GM18907 (cell line): ENCODE measurements around the gene NLRP6.
"Not testable (repeated sequence)": the region's sequence is repeated elsewhere in the genome, so short reads cannot be mapped to it uniquely, and the experiment has no call there.

ENCODE experiments used
- ATAC-seq: cut with Tn5 transposase; IDR thresholded peaks from one replicate; pipeline ENCODE4 v1.9.1; 2021; ENCODE audit warnings: mild to moderate bottlenecking, moderate library complexity; ENCODE audit not compliant: unreplicated experiment

NLRP6 gene

DNA sequence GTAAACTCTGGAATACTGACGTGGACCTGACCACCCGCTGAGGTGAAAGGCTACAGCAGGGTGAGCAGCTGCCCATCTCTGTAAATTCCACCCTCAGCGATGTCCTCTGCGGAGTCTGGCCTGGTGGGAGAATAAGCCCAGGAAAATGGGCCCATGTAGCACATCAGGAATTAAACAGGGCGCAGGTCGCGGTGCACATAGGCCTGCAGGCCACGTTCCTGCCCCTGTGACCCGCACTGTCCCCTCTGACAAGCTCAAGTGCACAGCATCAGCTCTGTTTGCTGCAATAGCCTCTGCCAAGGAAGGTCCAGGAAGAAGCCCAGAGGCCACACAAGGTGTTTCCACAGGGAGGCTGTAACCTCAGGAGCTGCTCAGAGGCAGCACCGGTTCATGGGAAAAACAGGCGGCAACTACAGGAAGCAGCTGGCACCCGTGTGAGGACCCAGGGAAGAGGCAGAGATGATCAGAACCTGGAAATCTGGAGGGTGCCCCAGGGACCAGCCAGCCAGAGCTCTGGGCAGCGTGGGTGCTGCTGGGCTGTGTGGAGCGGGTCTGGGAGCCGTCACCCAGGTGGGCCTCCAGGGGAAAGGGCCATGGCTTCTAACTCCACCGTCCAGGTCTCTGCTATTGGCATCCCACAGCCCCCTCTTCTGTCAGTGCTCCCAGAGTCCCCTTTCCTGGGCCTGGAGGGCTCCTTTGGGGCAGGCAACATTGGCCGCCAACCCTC, 28.6 kb downstream of the NLRP6 start:
- ATAC-seq: no peak

DNA sequence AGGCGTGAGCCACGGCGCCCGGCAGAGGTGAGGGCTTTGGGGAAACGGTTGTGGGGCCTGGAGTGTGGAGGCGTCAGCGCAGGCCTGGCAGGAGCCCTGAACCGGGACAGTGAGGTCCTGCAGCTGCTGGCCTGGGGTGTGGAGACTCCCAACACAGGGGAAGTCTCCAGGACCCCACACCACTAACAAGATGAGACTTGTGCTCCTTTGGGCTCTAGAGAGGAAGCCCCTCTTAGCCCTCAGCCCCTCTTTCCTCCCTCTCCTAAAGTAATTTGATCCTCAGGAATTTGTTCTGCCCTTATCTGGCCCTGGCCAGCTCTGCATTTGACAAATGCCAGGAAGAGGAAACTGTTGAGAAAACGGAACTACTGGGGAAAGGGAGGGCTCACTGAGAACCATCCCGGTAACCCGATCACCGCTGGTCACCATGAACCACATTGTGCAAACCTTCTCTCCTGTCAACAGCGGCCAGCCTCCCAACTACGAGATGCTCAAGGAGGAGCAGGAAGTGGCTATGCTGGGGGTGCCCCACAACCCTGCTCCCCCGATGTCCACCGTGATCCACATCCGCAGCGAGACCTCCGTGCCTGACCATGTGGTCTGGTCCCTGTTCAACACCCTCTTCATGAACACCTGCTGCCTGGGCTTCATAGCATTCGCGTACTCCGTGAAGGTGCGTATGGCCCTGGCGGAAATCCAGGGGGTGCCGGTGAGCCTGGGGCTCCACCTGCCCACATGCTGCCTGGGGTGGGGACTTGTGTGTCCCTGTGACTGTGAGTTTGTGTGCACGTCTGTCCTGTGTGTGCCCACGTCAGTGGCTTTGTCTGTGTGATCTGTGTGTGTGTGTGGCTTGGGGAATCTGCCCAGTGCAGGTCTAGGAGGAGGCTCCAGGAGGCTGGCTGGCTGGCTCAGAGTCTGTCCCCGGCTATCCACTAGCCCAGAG, 29.8 kb downstream of the NLRP6 start, which contains the start of gene IFITM2:
IFITM2 (plus strand) TSS at position 51 of the 943 bp plus-strand sequence; CDS start at position 428, 377 bp downstream.
- ATAC-seq: not testable (repeated sequence)

DNA sequence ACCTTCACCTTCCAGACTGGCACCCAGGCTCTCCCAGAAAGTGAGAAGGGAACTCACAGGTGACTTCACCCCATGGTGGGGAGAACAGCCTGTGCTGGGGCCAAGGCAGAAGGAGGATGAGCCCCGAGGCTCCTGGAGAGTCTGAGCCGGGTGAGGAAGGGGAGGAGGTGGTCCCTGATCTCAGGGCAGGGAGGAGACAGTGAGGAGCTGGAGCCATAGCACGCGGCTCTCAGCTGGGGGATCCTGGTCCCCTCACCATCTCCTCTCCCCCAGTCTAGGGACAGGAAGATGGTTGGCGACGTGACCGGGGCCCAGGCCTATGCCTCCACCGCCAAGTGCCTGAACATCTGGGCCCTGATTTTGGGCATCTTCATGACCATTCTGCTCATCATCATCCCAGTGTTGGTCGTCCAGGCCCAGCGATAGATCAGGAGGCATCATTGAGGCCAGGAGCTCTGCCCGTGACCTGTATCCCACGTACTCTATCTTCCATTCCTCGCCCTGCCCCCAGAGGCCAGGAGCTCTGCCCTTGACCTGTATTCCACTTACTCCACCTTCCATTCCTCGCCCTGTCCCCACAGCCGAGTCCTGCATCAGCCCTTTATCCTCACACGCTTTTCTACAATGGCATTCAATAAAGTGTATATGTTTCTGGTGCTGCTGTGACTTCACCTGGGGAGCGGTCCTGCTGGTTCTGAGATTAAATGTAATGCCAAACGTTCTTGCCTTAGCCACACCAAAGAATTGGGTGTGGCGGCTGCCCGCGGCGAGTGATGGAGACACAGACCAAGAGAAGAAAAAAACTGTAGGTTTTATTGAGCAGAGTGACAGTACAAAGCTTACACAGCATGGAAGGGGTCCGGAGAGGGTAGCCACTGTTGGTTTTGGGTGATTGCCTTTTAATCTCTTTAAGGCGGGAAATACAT, 30.8 kb downstream of the NLRP6 start:
- ATAC-seq: not testable (repeated sequence)

DNA sequence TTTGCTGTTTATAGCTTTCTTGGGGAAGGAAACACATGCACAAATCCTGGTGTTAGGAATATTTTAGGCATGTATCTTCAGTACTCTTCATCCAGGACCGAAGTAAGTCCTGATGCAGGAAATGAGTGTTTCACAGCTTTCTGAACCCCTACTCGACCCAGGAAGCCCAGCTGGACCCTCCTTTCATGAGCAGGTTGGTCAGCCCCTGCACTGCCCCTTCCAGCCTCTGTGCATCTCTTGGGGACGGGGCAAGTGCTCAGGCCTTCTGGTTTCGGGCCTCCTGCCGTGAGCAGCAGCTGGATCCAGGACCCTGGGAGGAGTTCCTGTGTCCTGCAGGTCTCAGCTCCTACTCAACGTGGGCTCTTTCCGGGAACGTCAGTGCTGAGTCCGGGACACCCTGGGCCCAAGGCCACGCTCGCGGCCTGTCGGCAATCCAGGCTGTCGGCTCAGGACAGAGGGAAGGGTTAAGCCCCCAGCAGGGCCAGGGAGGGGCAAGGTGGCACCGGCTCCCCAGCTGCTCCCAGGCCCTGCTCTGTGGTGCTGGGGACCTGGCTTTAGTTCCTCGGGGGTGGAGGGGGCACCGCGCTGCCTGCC, 31.9 kb downstream of the NLRP6 start:
- not testable (repeated sequence) for ATAC-seq

DNA sequence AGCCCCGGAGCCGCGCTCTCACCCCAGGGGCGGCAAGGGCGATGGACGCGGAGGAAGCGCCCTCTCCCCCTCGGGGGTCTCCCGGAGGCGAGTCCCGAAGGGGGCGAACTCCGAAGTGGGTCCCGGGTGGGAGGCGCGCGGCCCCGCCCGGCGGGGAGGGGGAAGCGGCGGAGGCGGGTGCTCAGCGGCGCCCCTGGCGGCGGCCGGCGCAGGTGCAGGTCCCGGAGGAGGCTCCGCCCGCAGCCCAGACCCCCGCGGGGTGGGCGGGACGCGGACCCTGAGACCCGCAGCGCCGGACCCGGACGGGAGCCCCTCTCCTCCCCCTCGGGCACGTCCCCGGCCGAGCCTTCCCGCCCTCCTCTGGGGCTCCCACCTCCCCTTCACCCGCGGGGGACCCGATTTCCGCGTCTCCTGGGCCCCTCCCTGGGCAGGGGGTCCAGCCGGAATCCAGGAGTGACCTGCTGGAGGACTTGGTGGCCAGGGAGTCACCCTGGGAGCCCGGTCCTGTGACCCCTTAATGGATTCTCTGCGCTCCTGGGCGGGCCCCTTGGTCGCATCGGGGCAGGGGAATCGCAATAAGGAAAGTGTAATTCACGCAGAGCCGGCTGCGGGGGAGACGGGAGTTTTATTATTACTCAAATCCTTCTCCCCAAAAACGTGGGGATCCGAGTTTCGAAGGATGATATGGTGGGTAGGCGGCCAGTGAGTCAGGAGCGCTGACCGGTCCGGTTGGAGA, 33.0 kb downstream of the NLRP6 start:
- peak; percentile 25 for ATAC-seq

DNA sequence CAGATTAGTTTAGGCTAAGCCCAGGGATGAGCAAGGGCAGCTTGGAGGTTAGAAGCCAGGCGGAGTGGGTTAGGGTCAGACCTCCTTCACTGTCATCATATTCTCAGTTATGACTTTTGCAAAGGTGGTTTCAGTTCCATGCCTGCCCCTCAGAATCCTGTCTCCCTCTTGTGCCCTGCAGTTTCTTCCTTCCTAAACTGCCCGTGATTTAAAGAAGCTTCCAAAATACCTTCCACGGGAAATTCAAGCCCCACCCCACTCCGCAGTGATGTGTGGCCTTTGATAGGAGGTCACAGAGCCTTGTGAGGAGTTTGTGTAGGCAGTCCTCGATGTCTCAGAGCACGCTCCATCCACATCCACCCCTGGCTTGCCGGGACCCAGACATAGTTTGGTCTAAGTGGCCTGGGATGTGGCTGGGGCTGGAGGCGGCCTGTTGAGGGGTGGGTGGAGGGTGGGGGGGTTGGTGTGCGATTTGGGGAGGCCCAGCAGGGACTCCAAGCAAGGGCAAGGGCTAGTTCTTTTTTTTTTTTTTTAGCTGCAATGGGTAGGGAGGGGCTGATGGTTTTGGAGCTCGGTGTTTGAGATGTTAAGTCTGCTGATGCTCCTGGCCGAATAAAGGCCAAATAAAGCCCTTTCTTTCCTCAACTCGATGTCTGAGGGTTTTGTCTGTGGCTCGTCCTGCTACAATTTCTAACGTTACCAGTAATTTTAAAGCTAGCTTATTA, 34.0 kb downstream of the NLRP6 start:
- no peak for ATAC-seq

DNA sequence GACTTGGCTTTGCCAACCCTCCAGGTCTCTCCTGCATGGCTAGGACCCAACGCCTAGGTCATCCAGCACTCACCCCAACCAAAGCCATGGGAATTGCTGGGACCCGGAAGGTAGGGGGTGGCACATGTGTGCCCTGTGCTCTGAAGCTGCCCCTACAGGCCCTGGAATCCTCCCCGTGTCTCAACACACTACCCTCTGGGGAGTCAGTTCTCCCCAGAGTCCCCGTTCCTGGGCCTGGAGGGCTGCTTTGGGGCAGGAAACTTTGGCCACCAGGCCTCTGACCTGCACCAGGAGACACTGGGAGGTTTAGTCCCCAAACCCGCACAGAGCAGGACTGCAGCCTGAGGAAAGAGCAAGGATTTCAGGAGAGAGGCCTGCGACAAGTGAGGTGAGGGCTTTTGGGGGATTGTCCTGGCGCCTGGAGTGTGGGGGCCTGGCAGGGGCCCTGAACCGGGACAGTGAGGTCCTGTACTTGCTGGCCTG, 35.1 kb downstream of the NLRP6 start:
- no peak for ATAC-seq

DNA sequence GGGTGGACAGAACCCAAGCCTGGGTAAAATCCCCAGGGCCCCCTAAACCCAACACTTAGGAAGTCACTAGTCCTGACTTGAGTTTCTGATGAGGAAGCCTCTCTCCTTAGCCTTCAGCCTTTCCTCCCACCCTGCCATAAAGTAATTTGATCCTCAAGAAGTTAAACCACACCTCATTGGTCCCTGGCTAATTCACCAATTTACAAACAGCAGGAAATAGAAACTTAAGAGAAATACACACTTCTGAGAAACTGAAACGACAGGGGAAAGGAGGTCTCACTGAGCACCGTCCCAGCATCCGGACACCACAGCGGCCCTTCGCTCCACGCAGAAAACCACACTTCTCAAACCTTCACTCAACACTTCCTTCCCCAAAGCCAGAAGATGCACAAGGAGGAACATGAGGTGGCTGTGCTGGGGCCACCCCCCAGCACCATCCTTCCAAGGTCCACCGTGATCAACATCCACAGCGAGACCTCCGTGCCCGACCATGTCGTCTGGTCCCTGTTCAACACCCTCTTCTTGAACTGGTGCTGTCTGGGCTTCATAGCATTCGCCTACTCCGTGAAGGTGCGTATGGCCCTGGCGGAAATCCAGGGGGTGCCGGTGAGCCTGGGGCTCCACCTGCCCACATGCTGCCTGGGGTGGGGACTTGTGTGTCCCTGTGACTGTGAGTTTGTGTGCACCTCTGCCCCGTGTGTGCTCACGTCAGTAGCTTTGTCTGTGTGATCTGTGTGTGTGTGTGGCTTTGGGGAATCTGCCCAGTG, 35.8 kb downstream of the NLRP6 start, which contains the start of gene IFITM1:
IFITM1 (plus strand) TSS at position 254 of the 767 bp plus-strand sequence; CDS start at position 385, 131 bp downstream.
- ATAC-seq: no peak

DNA sequence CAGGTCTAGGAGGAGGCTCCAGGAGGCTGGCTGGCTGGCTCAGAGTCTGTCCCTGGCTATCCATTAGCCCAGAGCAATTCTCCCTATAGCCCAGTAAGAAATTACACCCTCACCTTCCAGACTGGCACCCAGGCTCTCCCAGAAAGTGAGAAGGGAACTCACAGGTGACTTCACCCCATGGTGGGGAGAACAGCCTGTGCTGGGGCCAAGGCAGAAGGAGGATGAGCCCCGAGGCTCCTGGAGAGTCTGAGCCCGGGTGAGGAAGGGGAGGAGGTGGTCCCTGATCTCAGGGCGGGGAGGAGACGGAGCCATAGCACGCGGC, 36.3 kb downstream of the NLRP6 start:
- not testable (repeated sequence) for ATAC-seq

DNA sequence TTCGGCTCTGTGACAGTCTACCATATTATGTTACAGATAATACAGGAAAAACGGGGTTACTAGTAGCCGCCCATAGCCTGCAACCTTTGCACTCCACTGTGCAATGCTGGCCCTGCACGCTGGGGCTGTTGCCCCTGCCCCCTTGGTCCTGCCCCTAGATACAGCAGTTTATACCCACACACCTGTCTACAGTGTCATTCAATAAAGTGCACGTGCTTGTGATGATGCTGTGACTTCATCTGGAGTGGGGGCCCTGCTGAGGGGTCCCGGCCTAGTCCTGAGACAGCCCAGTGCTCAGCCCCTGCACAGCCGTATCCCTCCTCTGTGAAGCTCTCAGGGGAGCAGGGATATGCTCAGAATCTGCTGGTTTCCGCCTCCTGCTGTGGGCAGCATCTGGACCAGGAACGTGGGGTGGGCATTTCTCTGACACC, 36.9 kb downstream of the NLRP6 start:
- ATAC-seq: no peak

DNA sequence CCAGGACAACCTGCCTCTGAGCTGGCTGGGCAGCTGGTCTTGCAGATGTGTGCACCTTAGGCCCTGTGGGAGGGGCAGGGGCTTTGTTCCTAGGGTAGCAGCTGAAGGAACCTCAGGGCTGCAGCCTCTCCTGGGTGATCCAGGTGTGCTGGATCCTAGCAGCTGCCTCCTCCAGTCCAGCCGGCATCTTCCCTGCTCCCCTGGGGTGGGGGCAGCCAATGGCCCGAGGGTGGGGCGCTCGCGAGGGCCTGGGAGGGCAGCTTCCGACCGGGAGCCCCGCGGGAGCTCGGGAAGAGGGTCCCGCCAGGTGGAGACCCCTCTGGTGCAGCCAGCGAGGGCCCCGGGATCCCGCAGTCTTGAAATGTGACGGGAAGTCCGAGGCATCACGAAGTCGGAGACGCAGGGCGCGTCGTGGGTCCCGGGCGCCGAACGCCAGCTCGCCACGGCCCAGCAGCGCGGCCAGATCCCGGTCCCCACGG, 37.3 kb downstream of the NLRP6 start:
- no peak for ATAC-seq

DNA sequence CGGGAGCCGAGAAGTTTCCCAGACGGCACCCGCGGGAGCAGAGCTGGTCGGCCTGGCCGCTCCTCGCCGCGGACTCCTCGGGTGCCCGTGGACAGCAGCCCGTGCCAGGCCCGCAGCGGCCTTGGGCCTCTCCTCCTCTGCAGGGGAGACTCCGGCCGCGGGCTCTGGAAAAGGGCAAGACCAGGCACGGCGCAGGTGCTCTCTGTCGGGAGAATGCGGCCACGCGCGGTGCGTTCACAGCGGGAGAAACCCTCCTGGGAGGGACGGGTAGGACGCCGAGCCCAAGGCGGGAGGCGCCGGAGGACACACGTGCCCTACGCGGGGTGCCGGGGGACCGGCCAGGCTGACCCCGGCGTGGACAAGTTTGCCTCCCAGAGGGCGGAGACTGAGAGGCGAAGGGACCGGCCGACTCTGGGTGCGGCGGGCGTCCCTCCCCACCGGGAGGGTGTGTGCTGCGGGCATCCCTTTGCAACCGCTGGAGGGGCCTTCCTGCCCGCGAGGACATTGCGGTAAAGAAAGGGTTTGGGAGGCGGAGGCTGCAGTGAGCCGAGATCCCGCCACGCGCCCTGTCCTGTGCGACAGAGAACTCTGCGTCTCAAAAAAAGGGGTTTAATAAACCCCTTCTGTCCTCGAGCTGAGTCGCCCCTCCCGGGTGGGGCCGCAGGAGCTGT, 38.0 kb downstream of the NLRP6 start:
- no peak for ATAC-seq

DNA sequence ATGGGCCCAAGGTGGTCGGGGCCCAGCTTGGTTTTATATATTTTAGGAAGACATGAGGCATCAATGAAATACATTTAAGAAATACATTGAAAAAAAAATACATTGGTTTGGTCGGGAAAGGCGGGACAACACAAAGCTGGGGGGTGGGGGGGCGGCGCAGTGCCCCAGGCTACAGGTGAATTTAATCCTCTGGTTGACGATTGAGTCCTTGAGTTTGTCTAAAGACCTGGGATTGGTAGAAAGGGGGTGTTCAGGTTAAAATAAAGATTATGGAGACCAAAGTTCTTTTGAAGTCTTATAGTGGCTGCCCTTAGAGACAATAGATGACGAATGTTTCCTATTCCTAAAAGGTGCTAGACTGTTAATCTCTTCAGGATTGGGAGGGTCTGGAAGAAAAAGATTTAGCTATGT, 38.7 kb downstream of the NLRP6 start:
- no peak for ATAC-seq

DNA sequence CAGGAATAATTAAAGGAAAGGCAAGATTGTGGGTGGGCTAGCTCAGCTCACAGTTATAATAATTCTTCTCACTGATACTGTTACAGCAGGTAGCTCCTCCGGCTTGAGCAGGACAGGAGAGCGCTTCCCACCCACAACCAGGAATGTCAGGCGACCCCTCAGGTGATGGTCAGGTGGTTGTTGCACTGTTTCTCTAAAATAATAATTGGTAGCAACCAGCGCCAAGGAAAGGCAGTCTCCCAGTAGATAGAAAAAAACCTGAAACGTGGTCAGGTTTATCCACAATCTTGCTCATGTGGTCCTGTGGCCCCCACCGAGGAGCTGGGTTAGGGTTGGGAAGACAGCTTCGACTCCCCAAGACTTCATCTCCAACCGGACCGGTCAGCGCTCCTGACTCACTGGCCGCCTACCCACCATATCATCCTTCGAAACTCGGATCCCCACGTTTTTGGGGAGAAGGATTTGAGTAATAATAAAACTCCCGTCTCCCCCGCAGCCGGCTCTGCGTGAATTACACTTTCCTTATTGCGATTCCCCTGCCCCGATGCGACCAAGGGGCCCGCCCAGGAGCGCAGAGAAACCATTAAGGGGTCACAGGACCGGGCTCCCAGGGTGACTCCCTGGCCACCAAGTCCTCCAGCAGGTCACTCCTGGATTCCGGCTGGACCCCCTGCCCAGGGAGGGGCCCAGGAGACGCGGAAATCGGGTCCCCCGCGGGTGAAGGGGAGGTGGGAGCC, 39.6 kb downstream of the NLRP6 start:
- ATAC-seq: peak; percentile 3

DNA sequence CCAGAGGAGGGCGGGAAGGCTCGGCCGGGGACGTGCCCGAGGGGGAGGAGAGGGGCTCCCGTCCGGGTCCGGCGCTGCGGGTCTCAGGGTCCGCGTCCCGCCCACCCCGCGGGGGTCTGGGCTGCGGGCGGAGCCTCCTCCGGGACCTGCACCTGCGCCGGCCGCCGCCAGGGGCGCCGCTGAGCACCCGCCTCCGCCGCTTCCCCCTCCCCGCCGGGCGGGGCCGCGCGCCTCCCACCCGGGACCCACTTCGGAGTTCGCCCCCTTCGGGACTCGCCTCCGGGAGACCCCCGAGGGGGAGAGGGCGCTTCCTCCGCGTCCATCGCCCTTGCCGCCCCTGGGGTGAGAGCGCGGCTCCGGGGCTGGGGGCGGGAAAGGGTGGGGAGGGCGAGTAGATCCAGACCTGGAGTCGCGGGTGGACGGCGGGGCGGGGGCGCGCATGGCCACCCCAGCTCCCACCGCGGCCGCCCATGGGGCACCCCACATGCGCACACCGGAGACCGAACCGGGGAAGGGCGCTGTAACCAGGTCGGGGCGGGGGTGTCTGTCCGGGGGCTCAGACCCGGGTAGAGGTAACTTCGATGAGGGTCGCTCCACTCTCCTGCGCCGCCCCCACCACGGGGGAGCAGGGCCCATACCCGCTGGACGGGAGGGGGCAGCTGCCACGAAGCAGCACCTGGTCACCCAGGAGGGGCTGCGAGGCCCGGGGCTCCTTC, 40.4 kb downstream of the NLRP6 start:
- peak; percentile 41 for ATAC-seq
